Measurements from ENCODE around the gene MALT1. TPM values are rescaled to one million over a fixed set of nuclear protein-coding genes. Genes with fewer than 3 reads are reported as not detected.

The MALT1 gene
- total and polyA plus RNA-seq, 7 donors = 3.2 to 11.2 (median 8.8) TPM

Other genes with a start within 250 kb of the MALT1 start
- 100 to 1,000 TPM in 1 of 4 donors, 10 to 100 TPM in 3; 53.8 to 108 (median 63.4) TPM for gene ALPK2, start 42.4 kb upstream of the MALT1 start, total RNA-seq
- 10 to 100 TPM in 2 of 3 donors, 1 to 10 TPM in 1; 9.6 to 34.1 (median 22.0) TPM for gene ALPK2, start 42.4 kb upstream of the MALT1 start, polyA plus RNA-seq
- gene ZNF532, start 193.4 kb downstream of the MALT1 start, total RNA-seq = 100 to 1,000 TPM in 1 of 4 donors, 10 to 100 TPM in 3; 68.8 to 105 (median 84.7) TPM
- gene ZNF532, start 193.4 kb downstream of the MALT1 start, polyA plus RNA-seq = 10 to 100 TPM; 13.6 to 41.9 (median 22.7) TPM